PFSK-1 (cell line): ENCODE data around the gene ADAM19.

Experiments used
- FOXP2 ChIP-seq: optimal IDR thresholded peaks from 2 replicates; pipeline ENCODE3; 2011; ENCODE audit warnings: borderline replicate concordance, control low read depth, inconsistent platforms; ENCODE audit not compliant: insufficient read depth; ENCODE audit errors: extremely low read length, extremely low read depth
- POLR2AphosphoS5 ChIP-seq: IDR thresholded peaks from 2 replicates; pipeline ENCODE4 v1.6.1; 2012; ENCODE audit warnings: low read depth, mild to moderate bottlenecking, control low read depth, low read length, moderate library complexity
- REST ChIP-seq, 2 experiments: IDR thresholded peaks; 2 replicates each; pipeline versions ENCODE4 v1.6.1 to v1.8.0; 2011 to 2012; ENCODE audit warnings: low read depth in 2 of 2, low read length in 2 of 2, control low read depth in 1 of 2, inconsistent platforms in 1 of 2, mild to moderate bottlenecking in 1 of 2, moderate library complexity in 1 of 2; ENCODE audit not compliant: insufficient read depth in 1 of 2
- SIN3A ChIP-seq: IDR thresholded peaks from 2 replicates; pipeline ENCODE4 v1.6.1; 2012; ENCODE audit warnings: mild to moderate bottlenecking, low read length, moderate library complexity, borderline replicate concordance; ENCODE audit not compliant: insufficient read depth
- TAF1 ChIP-seq: IDR thresholded peaks from 2 replicates; pipeline ENCODE4 v1.6.1; 2012; ENCODE audit warnings: low read length, control low read depth, borderline replicate concordance; ENCODE audit not compliant: insufficient read depth

GRCh38 chr5:157514974-157515373 is 60.6 kb downstream of the ADAM19 start:
- TF ChIP-seq TAF1 = no peak
- TF ChIP-seq SIN3A = no peak
- TF ChIP-seq POLR2AphosphoS5 = no peak
- no peak for TF ChIP-seq REST (IDR thresholded peaks at IDR 0.05; ENCODE audit: insufficient read depth in 1 of 2, low read depth in 2 of 2, low read length in 2 of 2)
- TF ChIP-seq FOXP2 = no peak
